Astrocyte of the cerebellum (primary cell): ENCODE results near the gene HIP1.
"Not testable (repeated sequence)": the region's sequence is repeated elsewhere in the genome, so short reads cannot be mapped to it uniquely, and the experiment has no call there.

Experiments
- DNase-seq: peaks from one replicate; pipeline ENCODE4 v3.0.0-alpha.2; 2011; ENCODE audit warnings: low read depth
- H3K4me3 ChIP-seq: 2 replicates; pipeline ENCODE4 v1.5.1; 2011; ENCODE audit warnings: mild to moderate bottlenecking, low read depth, low read length, moderate library complexity
- in situ Hi-C: cut with HindIII; loops from 2 replicates; pipeline ENCODE4 v1.10.0; 2017; ENCODE audit warnings: low sequenced_read_pairs
- TF ChIP-seq, protein P1 (sequence below): IDR thresholded peaks from 2 replicates; pipeline ENCODE4 v1.5.1; 2012; ENCODE audit warnings: low read length, low read depth, moderate library complexity, mild to moderate bottlenecking; ENCODE audit errors: missing control alignments

Gene HIP1

GRCh38 chr7:75738604-75738974 is at the start of gene HIP1:
HIP1 (minus strand) TSS chr7:75738941; CDS start chr7:75738920, 21 bp downstream.
- no peak for DNase-seq
- in situ Hi-C loops, result no loop called here
- TF ChIP-seq, protein P1, sequence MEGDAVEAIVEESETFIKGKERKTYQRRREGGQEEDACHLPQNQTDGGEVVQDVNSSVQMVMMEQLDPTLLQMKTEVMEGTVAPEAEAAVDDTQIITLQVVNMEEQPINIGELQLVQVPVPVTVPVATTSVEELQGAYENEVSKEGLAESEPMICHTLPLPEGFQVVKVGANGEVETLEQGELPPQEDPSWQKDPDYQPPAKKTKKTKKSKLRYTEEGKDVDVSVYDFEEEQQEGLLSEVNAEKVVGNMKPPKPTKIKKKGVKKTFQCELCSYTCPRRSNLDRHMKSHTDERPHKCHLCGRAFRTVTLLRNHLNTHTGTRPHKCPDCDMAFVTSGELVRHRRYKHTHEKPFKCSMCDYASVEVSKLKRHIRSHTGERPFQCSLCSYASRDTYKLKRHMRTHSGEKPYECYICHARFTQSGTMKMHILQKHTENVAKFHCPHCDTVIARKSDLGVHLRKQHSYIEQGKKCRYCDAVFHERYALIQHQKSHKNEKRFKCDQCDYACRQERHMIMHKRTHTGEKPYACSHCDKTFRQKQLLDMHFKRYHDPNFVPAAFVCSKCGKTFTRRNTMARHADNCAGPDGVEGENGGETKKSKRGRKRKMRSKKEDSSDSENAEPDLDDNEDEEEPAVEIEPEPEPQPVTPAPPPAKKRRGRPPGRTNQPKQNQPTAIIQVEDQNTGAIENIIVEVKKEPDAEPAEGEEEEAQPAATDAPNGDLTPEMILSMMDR, result no peak
- H3K4me3 ChIP-seq, result peak within 1 kb of the TSS; percentile 97

- in situ Hi-C loops, DNase-seq, H3K4me3 ChIP-seq: not testable (repeated sequence)
Observed at GRCh38 chr7:75788154-75788847, 49.6 kb upstream of the HIP1 start.

GRCh38 chr7:75783058-75783457 is 44.3 kb upstream of the HIP1 start:
- DNase-seq, in situ Hi-C loops: not testable (repeated sequence)

GRCh38 chr7:75780647-75781273 is 42.0 kb upstream of the HIP1 start:
- DNase-seq, in situ Hi-C loops, H3K4me3 ChIP-seq: not testable (repeated sequence)

More at GRCh38 chr7:75783058-75783457, 44.3 kb upstream of the HIP1 start:
- not testable (repeated sequence) for H3K4me3 ChIP-seq

GRCh38 chr7:75779516-75779915 is 40.8 kb upstream of the HIP1 start:
- in situ Hi-C loops, H3K4me3 ChIP-seq, DNase-seq: not testable (repeated sequence)

DNA sequence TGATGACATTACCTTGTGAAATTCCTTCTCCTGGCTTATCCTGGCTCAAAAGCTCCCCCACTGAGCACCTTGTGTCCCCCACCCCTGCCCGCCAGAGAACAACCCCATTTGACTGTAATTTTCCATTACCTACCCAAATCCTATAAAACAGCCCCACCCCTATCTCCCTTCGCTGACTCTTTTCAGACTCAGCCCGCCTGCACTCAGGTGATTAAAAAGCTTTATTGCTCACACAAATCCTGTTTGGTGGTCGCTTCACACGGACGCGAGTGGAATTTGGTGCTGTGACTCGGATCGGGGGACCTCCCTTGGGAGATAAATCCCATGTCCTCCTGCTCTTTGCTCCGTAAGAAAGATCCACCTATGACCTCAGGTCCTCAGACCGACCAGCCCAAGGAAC is 40.3 kb upstream of the HIP1 start:
- H3K4me3 ChIP-seq, DNase-seq, in situ Hi-C loops: not testable (repeated sequence)

GRCh38 chr7:75776295-75776971 is 37.7 kb upstream of the HIP1 start:
- in situ Hi-C loops, result no loop called here
- peak; percentile 86 for DNase-seq
- TF ChIP-seq, protein P1, result no peak
- H3K4me3 ChIP-seq, result no peak overlapping the region

GRCh38 chr7:75773958-75774357 is 35.2 kb upstream of the HIP1 start:
- DNase-seq, in situ Hi-C loops, H3K4me3 ChIP-seq: not testable (repeated sequence)

DNA sequence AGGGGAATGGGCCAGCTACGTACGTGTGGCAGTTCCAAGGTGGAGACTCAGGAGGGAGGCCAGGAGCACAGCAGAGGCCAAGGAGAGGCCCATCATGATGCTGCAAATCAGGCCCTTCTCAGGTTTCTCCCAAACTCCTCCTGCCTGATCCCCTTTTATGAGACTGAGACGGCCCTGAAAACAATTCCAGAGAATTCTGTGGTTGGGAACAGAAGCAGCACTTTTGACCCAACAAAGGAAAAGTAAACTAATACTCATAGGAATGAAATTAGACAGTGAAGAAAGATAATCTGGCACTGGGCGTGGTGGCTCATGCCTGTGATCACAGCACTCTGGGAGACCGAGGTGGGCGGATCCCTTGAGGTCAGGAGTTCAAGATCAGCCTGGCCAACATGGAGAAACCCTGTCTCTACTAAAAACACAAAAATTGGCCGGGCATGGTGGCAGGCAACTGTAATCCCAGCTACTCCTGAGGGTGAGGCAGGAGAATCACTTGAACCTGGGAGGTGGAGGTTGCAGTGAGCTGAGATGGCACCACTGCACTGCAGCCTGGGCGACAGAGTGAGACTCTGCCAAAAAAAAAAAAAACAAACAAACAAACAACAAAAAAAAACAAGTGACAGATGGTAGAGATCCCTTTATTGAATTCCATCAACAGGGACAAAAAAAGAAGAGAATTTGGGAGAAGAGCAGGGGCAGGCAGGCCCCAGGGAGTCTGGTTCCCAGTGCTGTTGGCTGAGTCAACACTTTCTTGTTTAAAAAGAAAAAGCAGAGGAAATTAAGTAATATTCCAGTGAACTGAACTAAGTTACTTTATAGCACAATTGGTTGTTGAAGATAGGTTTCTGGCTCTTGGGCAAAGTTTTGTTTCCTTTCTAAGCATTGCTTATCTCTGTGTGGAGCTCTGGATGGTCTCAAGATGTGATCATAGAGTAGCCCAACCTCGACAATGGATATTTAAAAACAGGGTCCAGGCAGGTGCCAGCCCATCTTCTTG is 33.6 kb upstream of the HIP1 start, which contains the start of gene CCL26:
Gene CCL26, minus strand, starts transcription at position 131 of the 997 bp plus-strand sequence. Its CDS starts 35 bp downstream, at position 96.
- H3K4me3 ChIP-seq, result no peak within 1 kb of the TSS
- TF ChIP-seq, protein P1, result no peak
- DNase-seq, result peak; percentile 62
- in situ Hi-C loops, result no loop called here
